DOHH2 (cell line): Measurements from ENCODE around the gene TRIM77.
"Not testable (repeated sequence)": the region's sequence is repeated elsewhere in the genome, so short reads cannot be mapped to it uniquely, and the experiment has no call there.

Source experiments
- CTCF ChIP-seq: fragments of 200-600 bp; sonication (generic); IDR thresholded peaks from one replicate; pipeline ENCODE4 v1.5.1; 2014; ENCODE audit warnings: antibody characterized with exemption, mild to moderate bottlenecking, low read depth, low read length; ENCODE audit not compliant: poor library complexity, severe bottlenecking
- EZH2phosphoT487 ChIP-seq: fragments of 200-600 bp; sonication (generic); IDR thresholded peaks from 2 replicates; pipeline ENCODE4 v1.6.1; 2017; ENCODE audit warnings: borderline replicate concordance, mild to moderate bottlenecking, antibody characterized with exemption, low read length, moderate library complexity, mixed read lengths

DNA sequence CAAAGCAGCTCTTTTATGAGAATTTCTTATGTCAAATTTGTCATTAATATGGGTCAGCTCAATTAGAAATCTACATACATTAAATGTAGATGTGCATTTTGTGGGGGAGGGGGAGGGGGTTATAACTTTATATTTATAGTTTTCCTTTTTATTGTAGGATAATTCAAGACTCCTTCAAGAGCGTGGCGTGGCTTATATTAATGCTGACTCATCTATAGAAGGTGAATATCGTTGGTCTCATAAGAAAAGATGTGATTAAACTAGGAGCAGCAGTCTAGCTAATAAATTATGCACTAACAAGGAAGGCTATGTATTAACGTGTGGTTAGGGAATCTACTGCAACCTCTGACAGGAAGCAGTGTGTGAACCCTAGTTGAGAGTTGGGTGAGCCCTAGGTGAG is 34.2 kb upstream of the TRIM77 start:
- TF ChIP-seq CTCF, EZH2phosphoT487: not testable (repeated sequence)
